Measurements from ENCODE around the gene OR5P2. TPM values are rescaled to one million over a fixed set of nuclear protein-coding genes. Genes with fewer than 3 reads are reported as not detected.
"Not testable (repeated sequence)": the region's sequence is repeated elsewhere in the genome, so short reads cannot be mapped to it uniquely, and the experiment has no call there.

The OR5P2 gene, protein sequence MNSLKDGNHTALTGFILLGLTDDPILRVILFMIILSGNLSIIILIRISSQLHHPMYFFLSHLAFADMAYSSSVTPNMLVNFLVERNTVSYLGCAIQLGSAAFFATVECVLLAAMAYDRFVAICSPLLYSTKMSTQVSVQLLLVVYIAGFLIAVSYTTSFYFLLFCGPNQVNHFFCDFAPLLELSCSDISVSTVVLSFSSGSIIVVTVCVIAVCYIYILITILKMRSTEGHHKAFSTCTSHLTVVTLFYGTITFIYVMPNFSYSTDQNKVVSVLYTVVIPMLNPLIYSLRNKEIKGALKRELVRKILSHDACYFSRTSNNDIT
- total RNA-seq = not detected

- H3K9me3 Mint-ChIP-seq = peaks cover 7% of the 10 kb centered on the region
- no peaks in the 10 kb centered on the region for H3K4me1 Mint-ChIP-seq (ENCODE audit: low read depth)
- no peak within 1 kb of the TSS for H3K4me3 Mint-ChIP-seq
- ATAC-seq (no peak), DNase-seq (no peak)
- no peaks in the 10 kb centered on the region for H3K36me3 Mint-ChIP-seq (ENCODE audit: insufficient read depth)
- H3K27me3 Mint-ChIP-seq (ENCODE audit: low read depth) = peaks cover 4% of the 10 kb centered on the region
Measured at GRCh38 chr11:7796842-7797241, at the start of gene OR5P2. Gene OR5P2 (minus strand): TSS chr11:7796942. CDS start chr11:7796942, 0 bp downstream.

DNA sequence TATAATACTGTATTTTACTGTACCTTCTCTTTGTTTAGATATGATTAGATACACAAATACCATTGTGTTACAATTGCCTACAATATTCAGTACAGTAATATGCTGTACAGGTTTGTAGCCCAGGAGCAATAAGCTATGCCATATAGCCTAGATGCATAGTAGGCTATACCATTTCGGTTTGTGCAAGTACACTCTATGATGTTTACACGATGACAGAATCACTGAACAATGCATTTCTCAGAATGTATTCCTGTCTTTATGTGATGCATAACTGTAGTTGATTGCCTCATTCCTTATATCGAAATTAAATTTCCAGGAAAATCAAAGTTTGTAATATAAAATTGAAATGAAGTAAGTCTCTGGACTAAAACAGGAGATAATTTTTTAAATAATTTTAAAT, 49.3 kb upstream of the OR5P2 start:
- Mint-ChIP-seq H3K36me3 (ENCODE audit: insufficient read depth) (no peaks in the 10 kb centered on the region), H3K9me3 (no peaks in the 10 kb centered on the region), H3K4me1 (ENCODE audit: low read depth) (no peaks in the 10 kb centered on the region), H3K4me3 (no peak overlapping the region), H3K27me3 (ENCODE audit: low read depth) (peaks cover 10% of the 10 kb centered on the region)
- DNase-seq = no peak
- no peak for ATAC-seq

DNA sequence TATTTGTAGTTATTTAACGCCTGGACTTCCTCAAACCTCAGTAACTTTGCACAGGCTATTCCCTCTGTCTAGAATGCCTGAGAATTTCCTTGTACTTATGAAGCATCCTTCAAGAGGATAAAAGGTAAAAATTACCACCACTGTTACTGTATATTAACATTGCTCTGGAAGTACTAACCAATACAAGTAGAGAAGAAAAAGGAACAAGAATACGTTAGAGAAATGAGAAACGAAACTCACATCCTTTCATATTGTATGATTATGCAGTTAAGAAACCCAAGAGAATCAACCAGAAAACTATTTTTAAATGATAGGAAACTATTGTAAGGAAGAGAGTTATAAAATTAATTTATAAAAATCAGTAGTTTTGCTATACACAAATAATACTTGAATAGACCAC, 48.2 kb upstream of the OR5P2 start:
- H3K4me3 Mint-ChIP-seq = no peak overlapping the region
- H3K9me3 Mint-ChIP-seq = no peaks in the 10 kb centered on the region
- DNase-seq = no peak
- ATAC-seq = no peak
- no peaks in the 10 kb centered on the region for H3K36me3 Mint-ChIP-seq (ENCODE audit: insufficient read depth)
- peaks cover 9% of the 10 kb centered on the region for H3K27me3 Mint-ChIP-seq (ENCODE audit: low read depth)
- H3K4me1 Mint-ChIP-seq (ENCODE audit: low read depth) = no peaks in the 10 kb centered on the region

DNA sequence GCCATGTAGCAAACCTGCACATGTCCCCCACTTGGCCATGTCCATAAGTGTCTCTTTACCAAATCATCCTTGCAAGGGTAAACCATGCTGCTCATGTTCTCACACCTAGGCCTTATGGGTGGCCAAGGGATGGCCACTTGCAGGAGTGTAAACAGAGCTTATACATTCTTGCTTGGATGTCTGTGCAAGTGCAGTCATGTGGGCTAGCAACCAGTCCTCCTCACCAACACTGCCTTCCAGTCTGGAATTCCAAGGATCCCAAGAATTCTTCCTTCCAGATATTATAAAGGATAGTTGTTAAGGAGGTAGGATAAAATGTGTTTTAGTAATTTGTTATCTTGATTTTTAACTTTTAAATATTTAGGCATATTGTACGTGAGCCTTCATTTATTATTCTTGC, 47.8 kb upstream of the OR5P2 start:
- Mint-ChIP-seq H3K36me3 (ENCODE audit: insufficient read depth) (no peaks in the 10 kb centered on the region), H3K4me1 (ENCODE audit: low read depth) (no peaks in the 10 kb centered on the region), H3K27me3 (ENCODE audit: low read depth) (peaks cover 9% of the 10 kb centered on the region), H3K9me3 (no peaks in the 10 kb centered on the region), H3K4me3 (no peak overlapping the region)
- DNase-seq (no peak), ATAC-seq (no peak)

DNA sequence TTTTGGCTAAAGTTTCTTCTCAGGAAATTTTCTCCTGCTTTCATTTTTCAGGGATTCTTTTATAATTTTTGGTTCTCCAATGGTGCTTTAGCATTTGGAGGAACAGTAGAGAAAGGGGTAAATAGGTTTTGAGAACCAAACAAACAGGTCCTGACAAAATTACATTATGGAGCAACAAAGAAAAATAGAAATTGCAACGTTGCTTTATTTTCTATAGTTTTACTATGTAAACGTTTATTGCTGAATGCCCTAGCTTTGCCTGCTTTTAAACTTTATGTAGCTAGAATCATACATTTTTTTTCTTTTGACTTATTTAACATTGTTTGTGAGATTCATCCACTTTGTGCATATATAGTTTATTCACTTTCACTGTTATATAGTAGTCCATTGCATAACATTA, 43.8 kb upstream of the OR5P2 start:
- DNase-seq = no peak
- H3K9me3 Mint-ChIP-seq = no peaks in the 10 kb centered on the region
- H3K4me3 Mint-ChIP-seq = no peak overlapping the region
- H3K36me3 Mint-ChIP-seq (ENCODE audit: insufficient read depth) = no peaks in the 10 kb centered on the region
- H3K27me3 Mint-ChIP-seq (ENCODE audit: low read depth) = peaks cover 9% of the 10 kb centered on the region
- H3K4me1 Mint-ChIP-seq (ENCODE audit: low read depth) = no peaks in the 10 kb centered on the region
- no peak for ATAC-seq

- H3K9me3 Mint-ChIP-seq = no peaks in the 10 kb centered on the region
- no peaks in the 10 kb centered on the region for H3K4me1 Mint-ChIP-seq (ENCODE audit: low read depth)
- DNase-seq = no peak
- no peak overlapping the region for H3K4me3 Mint-ChIP-seq
- ATAC-seq = no peak
- H3K36me3 Mint-ChIP-seq (ENCODE audit: insufficient read depth) = no peaks in the 10 kb centered on the region
- no peaks in the 10 kb centered on the region for H3K27me3 Mint-ChIP-seq (ENCODE audit: low read depth)
Measured at GRCh38 chr11:7833527-7833926, 36.8 kb upstream of the OR5P2 start.

DNA sequence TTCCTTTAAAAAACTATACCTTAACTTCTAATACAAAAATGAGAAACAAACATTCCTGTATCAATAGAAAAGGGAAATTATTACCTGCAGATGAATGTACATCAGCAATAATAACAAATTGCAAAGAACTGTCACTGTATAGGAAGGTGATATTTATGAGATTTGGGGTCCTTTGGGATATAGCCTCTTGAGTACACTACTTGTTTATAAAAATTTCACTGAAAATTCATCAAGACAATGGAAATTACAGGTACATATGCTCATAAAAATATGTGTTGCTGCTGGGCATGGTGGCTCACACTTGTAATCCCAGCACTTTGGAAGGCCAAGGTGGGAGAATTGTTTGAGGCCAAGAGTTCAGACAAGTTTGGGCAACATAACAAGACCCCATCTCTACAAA, 34.0 kb upstream of the OR5P2 start, which contains the start of gene OR5P3:
Gene OR5P3, minus strand, starts transcription at position 101 of the 400 bp plus-strand sequence.
- no peaks in the 10 kb centered on the region for H3K36me3 Mint-ChIP-seq (ENCODE audit: insufficient read depth)
- no peaks in the 10 kb centered on the region for H3K27me3 Mint-ChIP-seq (ENCODE audit: low read depth)
- H3K4me1 Mint-ChIP-seq (ENCODE audit: low read depth) = no peaks in the 10 kb centered on the region
- ATAC-seq = no peak
- H3K9me3 Mint-ChIP-seq = no peaks in the 10 kb centered on the region
- no peak for DNase-seq
- no peak within 1 kb of the TSS for H3K4me3 Mint-ChIP-seq

DNA sequence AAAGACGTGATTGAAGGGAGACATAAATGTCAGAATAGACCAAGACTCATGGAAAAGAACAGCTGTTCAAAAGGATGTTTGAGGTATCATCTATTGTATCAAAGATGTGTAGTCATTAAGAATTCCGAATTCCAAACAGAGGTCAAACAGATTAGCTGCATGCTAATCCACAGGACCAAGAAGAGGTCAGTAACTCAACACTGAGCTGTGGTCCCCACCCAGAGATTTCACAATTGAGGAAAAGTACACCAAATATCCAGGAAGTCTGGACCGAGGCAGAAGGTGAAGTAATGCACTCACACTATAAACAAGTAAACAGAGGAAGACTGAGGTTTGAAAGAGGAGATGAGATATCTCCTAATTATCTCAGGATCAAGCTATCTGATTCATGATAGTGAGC, 29.6 kb upstream of the OR5P2 start:
- DNase-seq = no peak
- Mint-ChIP-seq H3K4me1 (ENCODE audit: low read depth) (no peaks in the 10 kb centered on the region), H3K4me3 (no peak overlapping the region), H3K27me3 (ENCODE audit: low read depth) (no peaks in the 10 kb centered on the region), H3K9me3 (no peaks in the 10 kb centered on the region), H3K36me3 (ENCODE audit: insufficient read depth) (no peaks in the 10 kb centered on the region)
- ATAC-seq = no peak

DNA sequence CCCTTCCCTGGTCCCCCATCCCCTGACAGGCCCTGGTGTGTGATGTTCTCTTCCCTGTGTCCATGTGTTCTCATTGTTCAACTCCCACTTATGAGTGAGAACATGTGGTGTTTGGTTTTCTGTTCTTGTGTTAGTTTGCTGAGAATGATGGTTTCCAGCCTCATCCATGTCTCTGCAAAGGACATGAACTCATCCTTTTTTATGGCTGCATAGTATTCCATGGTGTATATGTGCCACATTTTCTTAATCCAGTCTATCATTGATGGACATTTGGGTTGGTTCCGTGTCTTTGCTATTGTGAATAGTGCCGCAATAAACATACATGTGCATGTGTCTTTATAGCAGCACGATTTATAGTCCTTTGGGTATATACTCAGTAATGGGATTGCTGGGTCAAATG, 23.7 kb upstream of the OR5P2 start:
- H3K36me3 Mint-ChIP-seq (ENCODE audit: insufficient read depth); DNase-seq; H3K27me3 Mint-ChIP-seq (ENCODE audit: low read depth); H3K4me3 Mint-ChIP-seq; H3K4me1 Mint-ChIP-seq (ENCODE audit: low read depth); ATAC-seq: not testable (repeated sequence)
- peaks cover 15% of the 10 kb centered on the region for H3K9me3 Mint-ChIP-seq

GRCh38 chr11:7814897-7815296, 18.2 kb upstream of the OR5P2 start:
- not testable (repeated sequence) for H3K4me3 Mint-ChIP-seq; DNase-seq; H3K27me3 Mint-ChIP-seq (ENCODE audit: low read depth); ATAC-seq; H3K36me3 Mint-ChIP-seq (ENCODE audit: insufficient read depth); H3K4me1 Mint-ChIP-seq (ENCODE audit: low read depth)
- H3K9me3 Mint-ChIP-seq = peaks cover 25% of the 10 kb centered on the region

DNA sequence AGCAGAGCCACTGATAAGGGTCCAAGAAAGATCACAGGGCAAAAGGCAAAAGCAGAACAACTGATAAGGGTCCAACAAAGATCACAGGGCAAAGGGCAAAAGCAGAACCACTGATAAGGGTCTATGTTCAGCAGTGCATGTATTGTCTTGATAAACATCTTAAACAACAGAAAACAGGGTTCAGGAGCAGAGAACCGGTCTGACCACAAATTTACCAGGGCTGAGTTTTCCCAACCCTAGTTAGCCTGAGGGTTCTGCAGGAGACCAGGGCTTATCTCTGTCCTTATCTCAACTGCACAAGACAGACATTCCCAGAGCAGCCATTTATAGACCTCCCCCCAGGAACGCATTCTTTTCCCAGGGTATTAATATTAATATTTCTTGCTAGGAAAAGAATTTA, 13.6 kb upstream of the OR5P2 start:
- not testable (repeated sequence) for H3K4me3 Mint-ChIP-seq; H3K4me1 Mint-ChIP-seq (ENCODE audit: low read depth); DNase-seq; H3K27me3 Mint-ChIP-seq (ENCODE audit: low read depth); H3K36me3 Mint-ChIP-seq (ENCODE audit: insufficient read depth); ATAC-seq
- peaks cover 39% of the 10 kb centered on the region for H3K9me3 Mint-ChIP-seq

DNA sequence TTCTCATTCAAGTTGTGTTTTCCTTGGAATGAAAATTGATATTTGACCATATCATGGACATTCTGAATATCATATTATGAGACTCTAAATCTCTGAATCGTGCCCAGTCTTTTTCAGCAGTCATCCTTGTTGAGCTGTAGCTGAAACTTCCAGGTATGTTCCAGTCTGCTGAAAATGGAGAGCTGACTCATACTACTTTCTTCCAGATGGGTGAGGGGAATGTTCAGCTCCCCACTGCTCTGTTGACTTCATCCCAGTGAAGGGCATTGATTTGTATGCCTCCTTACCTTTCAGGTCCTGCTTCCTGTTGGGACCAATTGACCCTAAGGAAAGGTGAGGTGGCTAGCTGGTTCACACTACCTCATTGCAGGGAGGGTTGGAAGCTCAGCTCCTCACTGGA, 3.5 kb downstream of the OR5P2 start:
- Mint-ChIP-seq H3K36me3 (ENCODE audit: insufficient read depth) (no peaks in the 10 kb centered on the region), H3K4me3 (no peak overlapping the region), H3K9me3 (peaks cover 13% of the 10 kb centered on the region), H3K4me1 (ENCODE audit: low read depth) (no peaks in the 10 kb centered on the region), H3K27me3 (ENCODE audit: low read depth) (no peaks in the 10 kb centered on the region)
- ATAC-seq (no peak), DNase-seq (no peak)

DNA sequence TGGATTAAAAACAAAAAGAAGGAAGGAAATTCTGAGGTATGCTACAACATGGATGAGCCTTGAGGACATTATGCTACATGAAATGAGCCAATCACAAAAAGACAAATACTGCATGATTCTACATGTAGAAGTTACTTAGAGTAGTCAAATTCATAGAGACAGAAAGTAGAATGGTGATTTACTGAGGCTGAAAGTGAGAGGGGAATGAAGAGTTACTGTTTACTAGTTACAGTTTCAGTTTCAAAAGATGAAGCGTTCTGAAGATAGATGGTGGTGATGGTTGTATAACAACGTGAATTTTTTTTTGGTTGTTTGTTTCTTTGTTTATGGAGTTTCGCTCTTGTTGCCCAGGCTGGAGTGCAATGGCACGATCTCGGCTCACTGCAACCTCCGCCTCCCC, 9.5 kb downstream of the OR5P2 start:
- ATAC-seq = no peak
- H3K27me3 Mint-ChIP-seq (ENCODE audit: low read depth) = peaks cover 2% of the 10 kb centered on the region
- no peaks in the 10 kb centered on the region for H3K36me3 Mint-ChIP-seq (ENCODE audit: insufficient read depth)
- DNase-seq = no peak
- peaks cover 19% of the 10 kb centered on the region for H3K9me3 Mint-ChIP-seq
- no peaks in the 10 kb centered on the region for H3K4me1 Mint-ChIP-seq (ENCODE audit: low read depth)
- no peak overlapping the region for H3K4me3 Mint-ChIP-seq

DNA sequence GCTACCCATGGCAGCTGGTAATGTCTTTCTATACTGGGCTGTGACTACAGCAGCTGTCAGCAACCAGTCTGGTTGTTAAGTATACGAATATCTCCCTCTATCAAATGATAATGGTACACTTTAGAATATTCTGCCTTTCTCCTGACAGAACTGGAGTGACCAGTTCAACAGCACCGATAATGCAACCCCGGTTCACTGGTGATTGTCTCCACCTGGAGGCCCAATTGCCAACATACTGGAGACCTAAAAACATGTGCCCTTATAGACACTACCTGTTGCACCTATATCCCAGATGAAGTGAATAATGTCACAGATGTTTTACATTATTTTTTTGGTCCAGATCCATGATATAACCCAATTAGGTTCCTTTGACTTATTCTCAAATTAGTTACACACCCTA, 21.1 kb downstream of the OR5P2 start:
- Mint-ChIP-seq H3K27me3 (ENCODE audit: low read depth) (peaks cover 5% of the 10 kb centered on the region), H3K4me3 (no peak overlapping the region), H3K9me3 (no peaks in the 10 kb centered on the region), H3K4me1 (ENCODE audit: low read depth) (no peaks in the 10 kb centered on the region), H3K36me3 (ENCODE audit: insufficient read depth) (no peaks in the 10 kb centered on the region)
- ATAC-seq (no peak), DNase-seq (no peak)

- not testable (repeated sequence) for H3K36me3 Mint-ChIP-seq (ENCODE audit: insufficient read depth); H3K27me3 Mint-ChIP-seq (ENCODE audit: low read depth); ATAC-seq; H3K9me3 Mint-ChIP-seq; H3K4me3 Mint-ChIP-seq; DNase-seq; H3K4me1 Mint-ChIP-seq (ENCODE audit: low read depth)
Measured at GRCh38 chr11:7764301-7764700, 32.4 kb downstream of the OR5P2 start.

All from activated T-cell treated with anti-CD3 and anti-CD28 coated beads, Interleukin-2, amount 50 U/mL, for 4 hours (primary cell).